ENCODE results near the gene CDK2.

The CDK2 gene

DNA sequence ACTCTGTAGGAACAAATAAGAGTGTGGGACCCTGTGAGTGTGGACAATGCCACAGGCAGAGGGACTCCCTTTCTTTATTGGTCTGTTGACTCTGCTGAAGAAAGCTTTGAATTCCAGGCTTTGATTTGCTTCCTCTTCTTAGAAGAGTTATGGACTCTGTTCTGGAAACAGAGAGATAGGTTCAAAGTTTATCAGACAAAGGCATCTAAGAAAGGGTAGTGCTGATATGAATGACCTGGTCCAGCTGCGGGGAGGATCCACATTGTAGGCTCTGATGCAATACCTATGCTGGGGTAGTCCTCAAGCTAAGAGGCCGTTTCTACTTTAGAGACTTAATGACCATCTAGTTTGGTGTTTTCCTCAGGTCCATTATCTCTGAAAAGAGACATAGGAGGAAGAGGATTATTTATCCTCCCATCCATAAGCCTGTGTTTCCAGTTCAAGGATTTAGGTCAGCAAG is 43.5 kb downstream of the CDK2 start:
- peaks cover 51% of the 10 kb centered on the region for H3K4me1 Mint-ChIP-seq
- no peak for DNase-seq

GRCh38 chr12:56011509-56012090 is 45.0 kb downstream of the CDK2 start:
- DNase-seq (no peak), ATAC-seq (no peak)
- Mint-ChIP-seq H3K4me1 (peaks cover 64% of the 10 kb centered on the region), H3K4me3 (no peak overlapping the region), H3K9me3 (no peaks in the 10 kb centered on the region), H3K27ac (no peak overlapping the region), H3K27me3 (no peaks in the 10 kb centered on the region)

More for the DNA sequence above, 43.5 kb downstream of the CDK2 start:
- ATAC-seq: no peak
- Mint-ChIP-seq H3K9me3 (no peaks in the 10 kb centered on the region), H3K27ac (no peak overlapping the region), H3K27me3 (no peaks in the 10 kb centered on the region), H3K4me3 (peak overlapping the region in 1 of 2 donors; percentile 11)

- Mint-ChIP-seq H3K27me3 (no peaks in the 10 kb centered on the region), H3K4me3 (no peak overlapping the region), H3K9me3 (no peaks in the 10 kb centered on the region), H3K27ac (no peak overlapping the region), H3K4me1 (peaks cover 59% of the 10 kb centered on the region)
- DNase-seq: no peak
- ATAC-seq: no peak
Measured at GRCh38 chr12:56013482-56013881, 46.9 kb downstream of the CDK2 start.

- Mint-ChIP-seq H3K27me3 (no peaks in the 10 kb centered on the region), H3K27ac (peak overlapping the region in 1 of 2 donors; percentile 67), H3K9me3 (no peaks in the 10 kb centered on the region), H3K4me3 (no peak overlapping the region), H3K4me1 (peaks cover 51% of the 10 kb centered on the region)
- ATAC-seq (no peak), DNase-seq (no peak)
Measured at GRCh38 chr12:56014205-56014604, 47.6 kb downstream of the CDK2 start.

- no peak overlapping the region for H3K4me3 Mint-ChIP-seq
- no peaks in the 10 kb centered on the region for H3K27me3 Mint-ChIP-seq
Measured at GRCh38 chr12:56017181-56017580, 50.6 kb downstream of the CDK2 start.

GRCh38 chr12:56018356-56018755 is 51.7 kb downstream of the CDK2 start:
- Mint-ChIP-seq H3K4me3 (no peak overlapping the region), H3K4me1 (peaks cover 60% of the 10 kb centered on the region), H3K27me3 (no peaks in the 10 kb centered on the region), H3K9me3 (no peaks in the 10 kb centered on the region), H3K27ac (no peak overlapping the region)
- DNase-seq (no peak), ATAC-seq (no peak)

More at GRCh38 chr12:56017181-56017580, 50.6 kb downstream of the CDK2 start:
- Mint-ChIP-seq H3K9me3 (no peaks in the 10 kb centered on the region), H3K4me1 (peaks cover 49% of the 10 kb centered on the region), H3K27ac (no peak overlapping the region)
- DNase-seq (no peak), ATAC-seq (no peak)

- Mint-ChIP-seq H3K27ac (peak within 1 kb of the TSS; percentile 97 to 100), H3K27me3 (no peaks in the 10 kb centered on the region), H3K4me1 (peaks cover 71% of the 10 kb centered on the region), H3K4me3 (peak within 1 kb of the TSS; percentile 95 to 99), H3K9me3 (no peaks in the 10 kb centered on the region)
- DNase-seq: no peak
- ATAC-seq: peak; percentile 61
Measured at GRCh38 chr12:56020423-56021184, 54.0 kb downstream of the CDK2 start, which contains the start of gene IKZF4. Gene IKZF4 (plus strand): TSS chr12:56021043. CDS start chr12:56021494, 451 bp downstream.

DNA sequence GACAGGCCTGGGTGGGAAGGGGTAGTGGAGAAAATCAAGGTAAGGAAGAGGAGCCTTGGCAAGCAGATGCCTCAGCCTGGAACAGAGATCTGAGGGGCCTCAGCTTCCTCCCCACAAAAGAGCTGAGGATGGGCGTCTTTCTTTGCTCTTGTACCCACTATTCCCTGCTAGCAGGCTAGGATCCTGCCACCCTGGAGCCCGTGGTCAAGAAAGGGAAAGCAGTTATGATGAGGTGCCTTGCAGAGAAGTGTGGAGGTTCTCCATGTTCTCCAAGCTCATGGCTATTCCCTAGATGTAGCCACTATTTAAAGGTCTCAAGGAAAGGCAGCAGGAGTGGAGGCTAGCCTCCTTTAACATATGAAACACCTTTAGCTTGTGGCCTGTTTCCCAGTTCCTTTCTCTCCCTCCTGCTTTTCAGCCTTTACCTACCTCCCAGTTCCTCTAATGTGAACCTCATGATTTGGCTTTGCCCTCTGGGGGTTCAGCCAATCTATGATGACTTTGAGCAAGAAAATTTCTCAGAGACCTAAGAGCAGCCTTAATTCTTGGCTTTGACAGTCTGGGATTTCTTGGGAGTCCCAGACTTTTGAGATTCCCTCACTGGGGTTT is 55.4 kb downstream of the CDK2 start:
- peak; percentile 11 for ATAC-seq
- Mint-ChIP-seq H3K27me3 (no peaks in the 10 kb centered on the region), H3K4me1 (peaks cover 65% of the 10 kb centered on the region), H3K27ac (peak overlapping the region; percentile 97 to 100), H3K4me3 (peak overlapping the region; percentile 95 to 99), H3K9me3 (no peaks in the 10 kb centered on the region)
- no peak for DNase-seq

Measured in stimulated activated naive CD8-positive, alpha-beta T cell treated with anti-CD3 and anti-CD28 coated beads, Interleukin-15, amount 100 ng/mL, for 72 hours (primary cell).